Skin of body (tissue), 2 donors: Measurements from ENCODE around the gene APOL1. TPM values are rescaled to one million over a fixed set of nuclear protein-coding genes. Genes with fewer than 3 reads are reported as not detected.
A peak's percentile ranks its signal among the peaks of the same experiment; 100 is the strongest.
"Not testable (repeated sequence)": the region's sequence is repeated elsewhere in the genome, so short reads cannot be mapped to it uniquely, and the experiment has no call there.

Experiments used
- DNase-seq: peaks from one replicate; lab custom pipeline; 2025; lab: John Stamatoyannopoulos, UW
- total RNA-seq: library from RNA; depleted of rRNA; stranded (reverse); fragments of >200 nt; gene quantifications from one replicate; pipeline ENCODE4 v1.2.3, GENCODE V29; 2014

The APOL1 gene
- total RNA-seq, 1 donor from 2014 or later: 1.9 TPM

DNA sequence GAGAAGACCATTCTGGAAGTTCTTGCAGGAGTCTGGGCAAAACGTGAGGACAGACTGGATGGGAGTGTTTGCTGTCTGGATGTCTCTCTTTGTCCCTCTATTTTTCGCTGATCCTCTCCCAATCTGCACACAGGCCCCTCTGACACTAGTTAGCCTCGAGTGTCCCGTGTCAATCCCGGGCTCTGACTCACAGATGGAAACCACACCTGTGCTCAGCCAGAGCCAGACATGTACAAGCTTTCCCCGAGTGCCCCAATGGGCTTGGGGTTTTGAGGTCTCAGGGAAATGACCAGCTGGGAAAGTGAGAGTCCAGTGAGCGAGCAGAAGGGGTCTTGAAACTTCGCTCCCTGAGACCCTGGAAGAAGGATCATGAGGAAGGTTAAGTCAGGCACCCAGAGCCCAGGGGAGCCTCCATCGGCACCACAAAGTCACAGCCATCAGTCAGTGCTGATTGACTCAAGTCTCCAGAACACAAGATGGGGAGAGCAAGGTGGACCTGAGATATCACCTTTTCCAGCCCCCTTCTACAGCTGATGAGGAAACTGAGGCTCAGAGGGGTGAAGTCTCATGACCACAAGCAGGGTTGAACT, 27.5 kb upstream of the APOL1 start:
- no peak for DNase-seq

GRCh38 chr22:36226189-36226588, 26.7 kb upstream of the APOL1 start:
- no peak for DNase-seq

- DNase-seq: no peak
These were observed 25.5 kb upstream of the APOL1 start for GRCh38 chr22:36227396-36227795.

- no peak for DNase-seq
These were observed 25.1 kb upstream of the APOL1 start for GRCh38 chr22:36227806-36228205.

DNA sequence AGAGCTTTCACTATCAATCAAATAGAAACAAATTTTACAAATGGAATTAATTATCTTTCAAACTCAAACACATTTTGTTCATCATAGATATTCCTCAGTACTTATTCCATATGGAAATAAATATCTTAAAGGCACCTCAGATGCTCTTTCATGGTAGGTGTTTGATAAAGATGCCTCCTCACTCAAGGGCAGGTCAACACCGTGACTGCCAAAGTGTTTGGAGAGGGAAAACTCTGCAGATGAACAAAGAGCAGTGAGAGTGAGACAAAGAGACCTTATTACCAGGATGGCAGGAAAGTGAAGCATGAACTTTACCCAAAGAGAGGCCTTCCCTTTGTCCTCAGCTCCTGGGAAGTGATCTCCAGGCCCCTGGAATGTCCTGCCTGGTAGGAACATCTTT, 24.6 kb upstream of the APOL1 start:
- not testable (repeated sequence) for DNase-seq

GRCh38 chr22:36228944-36229343, 24.0 kb upstream of the APOL1 start:
- DNase-seq: no peak

DNA sequence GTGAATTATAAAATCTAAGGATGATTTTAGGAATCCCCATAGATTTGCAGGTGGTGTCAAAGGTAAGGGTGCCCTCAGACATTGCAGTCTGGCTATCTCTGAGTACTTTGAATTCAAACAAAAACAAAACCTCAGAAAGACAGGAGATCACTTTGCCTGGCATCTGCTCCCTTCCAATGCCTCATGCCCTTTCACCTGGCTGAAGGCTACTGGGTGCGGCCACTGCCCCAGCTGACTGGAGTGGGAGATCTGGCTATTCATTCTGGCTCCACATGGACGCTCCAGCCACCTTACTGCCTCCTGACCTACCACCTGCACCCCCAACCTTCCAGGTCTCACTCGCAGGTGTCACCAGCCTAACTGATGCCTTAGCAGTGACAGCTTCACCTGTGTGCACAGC, 23.3 kb upstream of the APOL1 start:
- not testable (repeated sequence) for DNase-seq

DNA sequence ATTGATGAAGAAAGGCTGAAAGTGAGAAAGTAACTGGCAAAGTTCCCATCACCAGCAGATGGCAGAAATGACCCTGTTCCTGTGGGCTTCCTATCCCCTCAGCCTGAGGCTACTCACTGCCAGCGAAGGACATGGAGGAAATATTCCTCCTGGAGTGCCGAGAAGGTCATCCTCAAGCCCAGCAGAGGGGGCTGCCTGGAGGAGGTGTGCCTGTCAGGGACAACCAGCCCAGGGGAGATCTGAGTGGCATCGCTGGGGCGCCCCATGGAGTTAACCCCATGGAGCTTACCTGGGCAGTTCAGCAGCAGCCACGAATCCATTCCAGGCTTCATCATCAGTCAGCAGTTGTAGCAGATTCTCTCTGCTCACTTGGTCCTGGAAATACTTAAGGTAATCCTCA, 21.9 kb upstream of the APOL1 start:
- not testable (repeated sequence) for DNase-seq

DNA sequence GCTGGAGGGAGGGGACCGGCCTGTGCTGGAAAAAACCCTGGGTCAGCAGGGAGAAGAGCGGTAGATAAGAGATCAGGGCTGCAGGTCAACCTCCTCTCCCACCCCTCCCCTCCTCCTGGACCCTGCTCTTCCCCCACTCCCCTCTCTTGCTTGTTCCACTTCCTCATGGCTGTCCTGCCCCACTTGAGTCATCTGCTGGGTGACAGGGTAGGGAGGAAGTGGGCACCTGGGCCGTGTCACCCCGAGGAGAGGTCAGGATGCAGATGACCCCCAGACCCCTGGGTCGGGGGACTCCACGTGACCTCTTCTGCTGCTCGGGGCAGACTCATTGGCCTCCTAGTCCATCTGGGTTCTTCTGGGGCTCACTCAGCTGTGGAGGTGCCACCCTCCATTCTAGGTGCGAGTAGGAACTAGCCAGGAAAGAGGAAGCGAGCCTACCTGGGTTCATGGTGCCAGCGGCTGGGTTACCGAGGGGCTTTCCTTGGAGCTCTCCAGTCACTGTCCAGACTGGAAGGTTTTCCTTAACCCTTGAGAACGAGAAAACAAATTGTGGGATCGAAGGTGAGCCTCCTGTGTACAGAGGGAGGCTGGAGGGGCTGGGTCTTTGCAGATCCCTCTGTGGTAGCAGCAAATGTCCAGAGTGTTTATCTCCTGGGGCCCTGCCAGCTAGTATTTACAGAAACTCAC, 20.1 kb upstream of the APOL1 start:
- DNase-seq: no peak

- DNase-seq: no peak
These were observed 19.1 kb upstream of the APOL1 start for GRCh38 chr22:36233796-36234195.

DNA sequence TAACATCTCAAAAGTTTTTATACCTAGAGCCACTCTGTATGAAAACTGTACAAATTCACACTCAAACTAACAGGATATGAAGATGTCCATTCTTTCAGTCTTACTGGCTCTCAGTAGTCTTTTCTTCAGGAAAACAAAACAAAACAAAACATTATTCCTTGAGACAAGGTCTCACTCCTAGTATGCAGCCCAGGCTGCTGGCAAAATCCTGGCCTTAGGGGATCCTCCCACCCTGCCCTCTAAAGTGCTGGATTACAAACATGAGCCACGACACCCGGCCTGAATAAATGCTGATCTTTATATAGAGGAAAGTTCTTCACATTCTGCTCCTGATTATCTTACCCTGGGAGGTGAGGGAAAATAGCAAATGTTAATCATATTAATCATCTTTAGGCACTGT, 18.7 kb upstream of the APOL1 start:
- no peak for DNase-seq

DNA sequence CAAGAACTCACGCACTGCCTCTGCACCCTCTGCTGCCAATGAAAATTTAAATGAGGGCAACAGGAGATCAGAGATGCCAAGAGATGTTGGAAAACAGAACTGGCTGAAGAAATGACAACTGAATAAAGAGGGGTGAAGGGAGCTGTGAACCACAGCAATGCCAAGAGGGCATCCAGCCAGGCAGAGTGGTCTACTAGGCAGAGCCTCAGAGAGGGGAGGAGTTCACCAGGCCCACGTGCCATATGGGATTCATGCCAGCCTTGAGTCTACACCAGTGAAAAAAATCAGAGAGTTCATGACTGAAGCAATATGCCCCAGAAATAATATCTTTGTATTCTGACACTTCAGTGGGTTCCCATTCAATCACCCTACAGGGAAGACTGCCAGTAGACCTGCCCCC, 18.0 kb upstream of the APOL1 start:
- DNase-seq: no peak

DNA sequence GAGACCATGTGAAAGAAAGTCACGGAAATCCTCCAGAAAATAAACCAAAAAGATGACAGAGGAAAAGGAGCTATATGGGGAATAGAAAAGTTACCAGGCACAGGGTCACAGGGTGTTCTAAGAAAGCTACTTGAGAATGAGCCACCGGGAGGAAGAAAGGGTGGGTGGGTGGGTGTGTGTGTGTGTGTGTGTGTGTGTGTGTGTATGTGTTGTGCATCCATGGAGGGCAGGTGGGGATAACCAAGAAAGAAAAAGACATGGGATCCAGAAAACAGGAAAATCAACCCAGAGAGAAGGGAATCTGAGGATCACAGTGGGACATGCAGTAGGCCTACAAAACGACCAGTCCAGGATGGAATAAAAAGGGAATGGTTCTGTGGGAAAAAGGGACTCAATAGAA, 17.3 kb upstream of the APOL1 start:
- no peak for DNase-seq

DNA sequence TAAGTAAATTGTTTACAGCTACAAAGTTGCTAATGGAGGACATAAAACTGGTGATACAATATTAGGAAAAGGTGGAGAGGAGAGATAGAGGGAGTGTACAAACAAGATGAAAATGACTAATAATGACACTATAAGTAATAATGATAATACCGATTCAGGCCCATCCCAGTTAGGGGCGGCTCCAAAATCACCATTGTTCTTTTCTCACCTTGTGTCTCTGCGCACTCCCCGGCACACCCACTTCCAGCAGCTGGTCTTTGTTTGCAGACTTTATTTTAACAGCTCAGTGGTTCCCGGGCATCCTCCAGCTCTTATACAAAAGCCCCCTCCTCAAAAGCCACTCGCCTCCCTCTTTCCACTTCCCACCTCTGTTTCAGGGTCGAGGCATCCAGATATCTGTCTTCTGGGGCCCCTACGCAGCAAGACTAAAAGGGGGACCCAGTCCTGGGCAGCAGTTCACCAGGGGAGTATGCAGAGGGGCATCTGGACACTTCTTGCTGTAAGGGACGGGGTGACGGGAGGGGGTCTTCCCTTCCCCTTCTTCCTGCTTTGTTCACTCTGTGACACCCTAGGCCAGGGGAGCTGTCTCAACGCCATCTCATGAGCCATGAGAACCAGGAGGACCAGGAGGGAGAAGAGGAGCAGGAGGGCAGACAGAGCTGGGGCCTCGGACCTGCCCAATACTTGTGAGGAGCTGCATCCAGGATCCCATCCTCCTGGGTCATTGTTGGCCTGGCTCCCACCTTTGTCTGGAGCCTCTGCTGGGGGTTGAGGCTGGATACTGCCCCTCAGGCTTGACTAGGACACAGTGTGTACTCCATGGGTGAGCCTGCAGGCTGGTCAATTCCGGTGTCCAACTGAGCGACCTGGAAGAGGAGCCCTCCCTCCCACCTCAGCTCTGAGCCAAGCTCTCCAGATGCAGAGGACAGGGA, 16.3 kb upstream of the APOL1 start:
- DNase-seq: no peak

DNA sequence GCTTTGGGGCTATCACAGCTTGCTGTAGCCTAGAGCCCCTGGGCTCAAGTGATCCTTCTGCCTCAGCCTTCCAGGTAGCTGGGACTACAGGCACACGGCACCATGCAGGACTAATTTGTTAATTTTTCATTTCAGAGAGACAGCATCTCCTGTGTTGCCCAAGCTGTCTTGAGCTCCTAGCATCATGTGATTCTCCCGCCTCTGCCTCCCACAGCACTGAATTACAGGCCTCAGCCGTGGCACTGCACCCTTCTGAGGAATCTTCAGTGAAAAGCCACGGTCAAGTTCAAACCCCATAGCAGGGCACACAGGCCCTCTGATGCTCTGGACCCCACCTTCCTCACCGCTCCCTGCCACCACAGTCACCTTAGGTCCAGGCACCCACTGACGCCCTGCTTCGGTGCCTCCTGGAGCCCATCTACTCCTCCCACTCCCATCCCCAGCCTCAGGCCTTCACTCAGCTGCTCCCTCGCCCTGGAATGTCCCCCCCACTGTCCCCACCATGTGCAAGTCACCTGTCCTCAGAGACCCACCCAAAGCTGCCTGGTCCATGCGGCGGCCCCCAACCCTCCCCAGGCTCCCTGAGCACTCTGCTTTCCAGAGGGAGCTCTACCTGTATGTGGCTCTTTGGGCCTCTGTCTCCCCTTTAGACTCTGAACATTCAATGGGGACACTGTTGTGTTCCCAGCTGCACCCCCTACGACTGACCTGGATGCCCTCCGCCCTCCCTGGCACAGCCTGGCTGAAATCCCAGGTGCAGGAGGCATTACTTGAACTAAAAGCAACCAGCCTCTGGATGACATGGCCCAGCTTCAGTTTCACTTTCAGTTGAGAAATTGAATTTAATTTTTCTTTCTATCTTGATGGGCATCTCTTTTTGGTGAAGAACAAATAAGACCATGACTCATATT, 15.2 kb upstream of the APOL1 start:
- DNase-seq: no peak

- DNase-seq: no peak
These were observed 14.4 kb upstream of the APOL1 start for GRCh38 chr22:36238373-36239149.

- DNase-seq: no peak
These were observed 13.9 kb upstream of the APOL1 start for GRCh38 chr22:36239150-36239400.

DNA sequence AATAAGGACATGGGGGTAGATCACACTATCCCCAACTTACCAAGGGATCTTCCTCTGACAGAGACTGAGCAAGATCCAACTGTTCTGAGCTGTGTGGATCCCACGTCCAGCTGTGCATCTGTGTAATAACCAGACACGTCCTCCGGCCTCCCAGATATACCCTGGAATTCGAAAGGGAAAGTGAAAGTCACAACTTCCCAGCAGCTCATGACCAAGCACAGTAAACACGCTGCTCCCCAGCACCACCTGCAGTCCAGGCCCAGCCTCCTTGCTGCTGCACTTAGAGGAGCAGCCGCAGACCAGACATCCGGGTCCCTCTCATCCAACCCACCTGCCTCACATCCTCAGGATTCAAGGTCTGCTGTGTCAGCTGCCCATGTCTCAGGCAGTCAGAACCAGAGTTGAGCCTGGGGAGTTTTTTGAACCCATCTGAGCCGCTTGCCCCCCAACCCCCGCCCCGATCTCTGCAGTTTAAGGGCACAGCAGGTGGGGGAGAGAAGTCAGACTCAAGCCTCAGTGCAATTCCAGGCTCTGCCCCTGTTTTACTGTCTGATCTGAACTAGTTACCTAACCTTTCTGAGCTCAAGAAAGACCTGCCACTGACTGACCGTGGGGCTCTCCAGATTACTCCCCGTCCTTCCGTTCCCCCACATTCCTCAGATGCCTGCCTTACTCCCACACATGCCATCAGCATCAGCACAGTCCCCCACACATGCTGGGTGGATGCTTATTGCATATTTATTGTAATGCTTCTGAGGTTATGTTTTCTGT, 13.3 kb upstream of the APOL1 start, which contains the start of gene APOL2:
Gene APOL2, minus strand, starts transcription at position 127 of the 771 bp plus-strand sequence. CDS start 6,365 bp downstream, outside the sequence.
- peak; percentile 95 for DNase-seq

GRCh38 chr22:36243986-36244385, 8.9 kb upstream of the APOL1 start:
- DNase-seq: no peak
